ENCODE measurements around the gene SEC22B. TPM values are rescaled to one million over a fixed set of nuclear protein-coding genes. Genes with fewer than 3 reads are reported as not detected.

Gene SEC22B
- total RNA-seq: 54.1 and 63.0 TPM in 2 replicates

DNA sequence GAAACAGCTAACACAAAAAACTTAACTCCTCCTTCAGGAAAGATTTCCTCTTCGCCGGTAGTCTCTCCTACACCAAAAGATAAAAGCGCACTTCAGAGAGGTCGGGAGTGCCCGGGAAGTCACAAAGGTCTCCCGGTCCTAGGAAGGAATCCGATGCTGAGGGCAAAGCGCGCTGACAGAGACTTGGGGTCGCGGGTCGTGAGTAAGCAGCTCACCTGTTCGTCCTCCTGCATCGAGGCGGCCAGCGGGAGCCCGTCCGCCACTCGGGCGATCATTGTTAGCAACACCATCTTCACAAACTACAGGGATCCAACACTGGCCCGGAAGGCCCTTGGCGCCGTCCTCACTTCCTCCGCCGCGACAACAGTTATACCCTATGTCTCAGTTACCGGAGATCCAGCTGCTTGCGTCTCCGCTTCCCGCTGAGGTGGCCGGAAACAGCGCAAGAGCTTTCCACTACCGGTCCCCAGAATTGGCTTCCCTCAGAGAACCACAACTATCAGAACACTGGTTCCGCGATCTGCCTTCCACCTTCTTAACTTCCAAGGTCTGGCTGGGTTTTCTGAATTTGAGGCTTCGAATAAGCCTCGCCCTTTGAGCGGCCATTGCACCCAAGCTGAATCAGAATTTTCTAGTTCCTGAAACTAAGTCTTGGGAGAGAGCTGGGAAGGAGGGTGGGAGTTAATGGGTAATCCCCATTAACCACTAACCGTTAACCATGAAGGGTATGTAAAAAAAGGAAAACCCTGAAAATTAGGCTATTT is at the start of gene SEC22B:
Gene SEC22B, minus strand, starts transcription at position 429 of the 764 bp plus-strand sequence. Its CDS starts 139 bp downstream, at position 290.

Small RNAs within 50 kb of the gene (small RNA-seq; reads per million reads assigned to genes)
- gene RNU6-465P (ENCODE audit: low replicate concordance): not detected

Other genes starting within 250 kb of the SEC22B start
- gene NOTCH2, start 106.9 kb downstream of the SEC22B start, total RNA-seq: 214 and 226 TPM in 2 replicates
- 10.9 and 11.4 TPM in 2 replicates for gene NBPF8, start 238.5 kb upstream of the SEC22B start, total RNA-seq

Data from placental pericyte (primary cell).